ENCODE results near the gene UBASH3B.

The UBASH3B gene

DNA sequence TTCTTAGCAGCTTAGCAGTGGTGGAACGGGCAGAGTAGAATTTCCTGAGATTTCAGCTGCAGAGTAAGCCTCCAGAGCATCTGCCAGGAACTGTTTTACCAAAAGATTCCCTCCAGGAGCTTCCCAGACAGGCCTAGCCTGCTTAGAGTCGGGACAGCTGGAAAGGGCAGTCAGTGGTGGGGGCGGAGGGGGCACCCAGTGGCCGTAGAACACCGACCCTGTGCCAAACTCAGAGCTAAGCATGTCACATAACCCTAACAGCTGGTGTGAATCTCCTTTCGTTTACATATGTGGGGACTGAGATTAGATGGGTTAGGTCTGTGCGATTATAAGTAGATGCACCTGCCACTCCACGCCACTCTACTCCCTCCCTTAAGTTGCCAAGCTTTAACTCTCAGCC is 102.8 kb downstream of the UBASH3B start:
- H3K4me2 ChIP-seq (ENCODE audit: low read depth, low read length, poor library complexity, severe bottlenecking) = peak overlapping the region; percentile 63
- TF ChIP-seq, protein P1, sequence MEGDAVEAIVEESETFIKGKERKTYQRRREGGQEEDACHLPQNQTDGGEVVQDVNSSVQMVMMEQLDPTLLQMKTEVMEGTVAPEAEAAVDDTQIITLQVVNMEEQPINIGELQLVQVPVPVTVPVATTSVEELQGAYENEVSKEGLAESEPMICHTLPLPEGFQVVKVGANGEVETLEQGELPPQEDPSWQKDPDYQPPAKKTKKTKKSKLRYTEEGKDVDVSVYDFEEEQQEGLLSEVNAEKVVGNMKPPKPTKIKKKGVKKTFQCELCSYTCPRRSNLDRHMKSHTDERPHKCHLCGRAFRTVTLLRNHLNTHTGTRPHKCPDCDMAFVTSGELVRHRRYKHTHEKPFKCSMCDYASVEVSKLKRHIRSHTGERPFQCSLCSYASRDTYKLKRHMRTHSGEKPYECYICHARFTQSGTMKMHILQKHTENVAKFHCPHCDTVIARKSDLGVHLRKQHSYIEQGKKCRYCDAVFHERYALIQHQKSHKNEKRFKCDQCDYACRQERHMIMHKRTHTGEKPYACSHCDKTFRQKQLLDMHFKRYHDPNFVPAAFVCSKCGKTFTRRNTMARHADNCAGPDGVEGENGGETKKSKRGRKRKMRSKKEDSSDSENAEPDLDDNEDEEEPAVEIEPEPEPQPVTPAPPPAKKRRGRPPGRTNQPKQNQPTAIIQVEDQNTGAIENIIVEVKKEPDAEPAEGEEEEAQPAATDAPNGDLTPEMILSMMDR (conservative IDR thresholded peaks at IDR 0.05; ENCODE audit: low read length) = no peak
- no peak for TF ChIP-seq EZH2phosphoT487 (IDR thresholded peaks at IDR 0.05; ENCODE audit: borderline replicate concordance)
- peaks cover 58% of the 10 kb centered on the region for H3K4me1 ChIP-seq (ENCODE audit: insufficient read depth, low read length, poor library complexity, severe bottlenecking)
- H3K27me3 ChIP-seq (ENCODE audit: insufficient read depth, low read length, poor library complexity, severe bottlenecking) = no peaks in the 10 kb centered on the region
- H3F3A ChIP-seq (ENCODE audit: low read depth) = no peaks in the 10 kb centered on the region
- no peak overlapping the region for H2AFZ ChIP-seq (ENCODE audit: low read length)
- H3K4me3 ChIP-seq (ENCODE audit: low read length, poor library complexity, severe bottlenecking) = peak overlapping the region; percentile 28
- peaks cover 4% of the 10 kb centered on the region for H4K20me1 ChIP-seq (ENCODE audit: insufficient read depth, low read length, poor library complexity, severe bottlenecking)
- H3K9me2 ChIP-seq (replicated peaks; ENCODE audit: low read depth, low read length) = no peaks in the 10 kb centered on the region
- H3K79me2 ChIP-seq (ENCODE audit: insufficient read depth, low read length) = peaks cover 93% of the 10 kb centered on the region
- H3K9me3 ChIP-seq (ENCODE audit: insufficient read depth, low read depth, low read length) = no peaks in the 10 kb centered on the region
- H3K9ac ChIP-seq (ENCODE audit: low read depth, low read length, poor library complexity, severe bottlenecking) = peak overlapping the region; percentile 38
- peaks cover 19% of the 10 kb centered on the region; the same call in 1 of the 2 replicates for H3K36me3 ChIP-seq (ENCODE audit: insufficient read depth, low read length)

DNA sequence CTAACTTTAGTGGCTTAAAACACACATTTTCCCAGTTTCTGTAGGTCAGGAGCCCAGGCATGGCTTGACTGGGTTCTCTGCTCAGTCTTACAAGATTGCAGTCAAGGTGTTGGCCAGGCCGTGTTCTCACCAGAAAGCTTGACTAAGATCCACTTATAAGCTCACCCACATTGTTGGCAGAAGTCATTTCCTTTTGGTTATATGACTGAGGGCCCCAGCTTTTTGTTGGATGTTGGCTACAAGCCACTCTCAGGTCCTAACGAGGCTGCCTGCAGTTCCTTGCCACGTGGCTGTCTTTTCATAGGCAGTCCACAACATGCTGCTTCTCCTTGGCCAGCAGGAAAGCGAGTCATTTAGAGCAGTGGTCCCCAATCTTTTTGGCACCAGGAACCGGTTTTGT is 103.5 kb downstream of the UBASH3B start:
- Histone ChIP-seq H3F3A (ENCODE audit: low read depth) (no peaks in the 10 kb centered on the region), H3K79me2 (ENCODE audit: insufficient read depth, low read length) (peaks cover 93% of the 10 kb centered on the region), H3K9me3 (ENCODE audit: insufficient read depth, low read depth, low read length) (no peaks in the 10 kb centered on the region), H3K27me3 (ENCODE audit: insufficient read depth, low read length, poor library complexity, severe bottlenecking) (no peaks in the 10 kb centered on the region), H3K4me1 (ENCODE audit: insufficient read depth, low read length, poor library complexity, severe bottlenecking) (peaks cover 61% of the 10 kb centered on the region), H3K9ac (ENCODE audit: low read depth, low read length, poor library complexity, severe bottlenecking) (peak overlapping the region; percentile 38), H4K20me1 (ENCODE audit: insufficient read depth, low read length, poor library complexity, severe bottlenecking) (peaks cover 4% of the 10 kb centered on the region), H3K4me2 (ENCODE audit: low read depth, low read length, poor library complexity, severe bottlenecking) (peak overlapping the region; percentile 63), H3K4me3 (ENCODE audit: low read length, poor library complexity, severe bottlenecking) (peak overlapping the region; percentile 28), H2AFZ (ENCODE audit: low read length) (no peak overlapping the region), H3K9me2 (replicated peaks; ENCODE audit: low read depth, low read length) (no peaks in the 10 kb centered on the region), H3K36me3 (ENCODE audit: insufficient read depth, low read length) (peaks cover 20% of the 10 kb centered on the region; the same call in 1 of the 2 replicates)
- TF ChIP-seq, protein P1 (conservative IDR thresholded peaks at IDR 0.05; ENCODE audit: low read length) = no peak
- TF ChIP-seq EZH2phosphoT487 (IDR thresholded peaks at IDR 0.05; ENCODE audit: borderline replicate concordance) = no peak

DNA sequence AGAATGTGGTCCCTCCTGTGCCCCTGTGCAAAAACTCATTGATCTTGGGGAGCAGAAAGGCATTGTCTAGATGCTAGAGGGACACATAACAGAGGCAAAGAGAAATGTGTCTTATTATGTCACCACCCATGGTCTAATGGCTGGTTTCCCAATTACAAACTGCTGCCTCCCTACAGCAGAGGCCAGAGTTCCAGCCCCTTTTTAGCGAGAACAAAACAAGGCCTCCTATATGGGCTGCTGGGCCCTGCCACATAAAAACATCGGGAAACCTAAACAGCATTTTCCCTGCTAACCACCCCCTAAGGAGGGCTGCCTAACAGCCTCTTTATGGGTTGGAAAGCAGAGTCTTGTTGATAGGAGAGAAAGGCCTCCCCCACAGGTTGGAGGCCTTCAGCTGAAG is 107.6 kb downstream of the UBASH3B start:
- TF ChIP-seq EZH2phosphoT487 (IDR thresholded peaks at IDR 0.05; ENCODE audit: borderline replicate concordance) = no peak
- TF ChIP-seq, protein P1 (conservative IDR thresholded peaks at IDR 0.05; ENCODE audit: low read length) = no peak
- no peaks in the 10 kb centered on the region for H3K27me3 ChIP-seq (ENCODE audit: insufficient read depth, low read length, poor library complexity, severe bottlenecking)
- H3K4me2 ChIP-seq (ENCODE audit: low read depth, low read length, poor library complexity, severe bottlenecking) = no peak overlapping the region
- H3K36me3 ChIP-seq (ENCODE audit: insufficient read depth, low read length) = peaks cover 25% of the 10 kb centered on the region; the same call in 1 of the 2 replicates
- H3K9ac ChIP-seq (ENCODE audit: low read depth, low read length, poor library complexity, severe bottlenecking) = no peak overlapping the region
- H3K9me2 ChIP-seq (replicated peaks; ENCODE audit: low read depth, low read length) = no peaks in the 10 kb centered on the region
- peaks cover 7% of the 10 kb centered on the region for H4K20me1 ChIP-seq (ENCODE audit: insufficient read depth, low read length, poor library complexity, severe bottlenecking)
- H3K4me3 ChIP-seq (ENCODE audit: low read length, poor library complexity, severe bottlenecking) = no peak overlapping the region
- no peak overlapping the region for H2AFZ ChIP-seq (ENCODE audit: low read length)
- peaks cover 89% of the 10 kb centered on the region for H3K79me2 ChIP-seq (ENCODE audit: insufficient read depth, low read length)
- H3K4me1 ChIP-seq (ENCODE audit: insufficient read depth, low read length, poor library complexity, severe bottlenecking) = peaks cover 32% of the 10 kb centered on the region
- H3F3A ChIP-seq (ENCODE audit: low read depth) = no peaks in the 10 kb centered on the region
- no peaks in the 10 kb centered on the region for H3K9me3 ChIP-seq (ENCODE audit: insufficient read depth, low read depth, low read length)
